HepG2 (cell line): ENCODE measurements around the gene NFIC. TPM values are rescaled to one million over a fixed set of nuclear protein-coding genes. Genes with fewer than 3 reads are reported as not detected.

Source experiments
- AFF4 ChIP-seq: sonication (generic); formaldehyde crosslinking; IDR thresholded peaks from 2 replicates; pipeline ENCODE4 v1.4.0; 2020; ENCODE audit warnings: missing genetic modification reagents
- BATF2 ChIP-seq: sonication (generic); formaldehyde crosslinking; IDR thresholded peaks from 2 replicates; pipeline ENCODE4 v1.8.0; 2022; ENCODE audit warnings: mild to moderate bottlenecking, missing genetic modification reagents, moderate library complexity
- BORCS8-MEF2B ChIP-seq: sonication (generic); formaldehyde crosslinking; IDR thresholded peaks from 2 replicates; pipeline ENCODE4 v1.8.0; 2022; ENCODE audit warnings: mild to moderate bottlenecking, missing genetic modification reagents
- CBFB ChIP-seq: sonication (generic); formaldehyde crosslinking; IDR thresholded peaks from 2 replicates; pipeline ENCODE4 v1.4.0; 2020; ENCODE audit warnings: missing genetic modification reagents
- DNMT1 ChIP-seq: sonication (generic); formaldehyde crosslinking; IDR thresholded peaks from 2 replicates; pipeline ENCODE4 v1.5.1; 2020; ENCODE audit warnings: mild to moderate bottlenecking, missing genetic modification reagents
- ELK4 ChIP-seq: sonication (generic); formaldehyde crosslinking; IDR thresholded peaks from 2 replicates; pipeline ENCODE4 v1.9.0; 2021; ENCODE audit warnings: missing genetic modification reagents, borderline replicate concordance
- GABPA ChIP-seq, 2 experiments: IDR thresholded peaks; 2 replicates each; pipeline ENCODE4 v1.6.1; 2011 to 2016; ENCODE audit warnings: low read depth in 2 of 2, low read length in 1 of 2, missing biosample characterization in 1 of 2, missing genetic modification characterization in 1 of 2
- HOMEZ ChIP-seq: IDR thresholded peaks from 2 replicates; pipeline ENCODE4 v1.6.1; 2016; ENCODE audit warnings: low read depth
- KLF12 ChIP-seq: sonication (generic); formaldehyde crosslinking; IDR thresholded peaks from 2 replicates; pipeline ENCODE4 v1.4.0; 2020; ENCODE audit warnings: missing genetic modification reagents, borderline replicate concordance
- MED1 ChIP-seq: sonication (generic); formaldehyde crosslinking; IDR thresholded peaks from 2 replicates; pipeline ENCODE4 v1.4.0; 2020; ENCODE audit warnings: missing genetic modification reagents
- MXD4 ChIP-seq: IDR thresholded peaks from 2 replicates; pipeline ENCODE4 v1.6.1; 2016; ENCODE audit warnings: mild to moderate bottlenecking, missing biosample characterization, missing genetic modification reagents
- NFKBIZ ChIP-seq: IDR thresholded peaks from 2 replicates; pipeline ENCODE4 v1.6.1; 2018; ENCODE audit warnings: missing genetic modification reagents, missing compliant biosample characterization
- NPAS2 ChIP-seq: sonication (generic); formaldehyde crosslinking; IDR thresholded peaks from 2 replicates; pipeline ENCODE4 v1.8.0; 2022; ENCODE audit warnings: mild to moderate bottlenecking, missing genetic modification reagents, borderline replicate concordance
- NR2C2 ChIP-seq: sonication (generic); formaldehyde crosslinking; IDR thresholded peaks from 2 replicates; pipeline ENCODE4 v1.4.0; 2020; ENCODE audit warnings: missing genetic modification reagents, mild to moderate bottlenecking, moderate library complexity, borderline replicate concordance
- RBAK ChIP-seq: sonication (generic); formaldehyde crosslinking; IDR thresholded peaks from 2 replicates; pipeline ENCODE4 v1.5.1; 2020; ENCODE audit warnings: mild to moderate bottlenecking, missing genetic modification reagents
- SIN3B ChIP-seq: fragments of 150-350 bp; IDR thresholded peaks from 2 replicates; pipeline ENCODE4 v1.6.1; 2014; ENCODE audit warnings: low read length
- XRCC5 ChIP-seq: fragments of 200-400 bp; formaldehyde crosslinking; optimal IDR thresholded peaks from 2 replicates; pipeline ENCODE3; 2017; ENCODE audit warnings: mild to moderate bottlenecking, low read length
- ZBTB38 ChIP-seq: sonication (generic); formaldehyde crosslinking; IDR thresholded peaks from 2 replicates; pipeline ENCODE4 v1.5.1; 2020; ENCODE audit warnings: mild to moderate bottlenecking, missing genetic modification reagents
- ZMYM2 ChIP-seq: sonication (generic); formaldehyde crosslinking; IDR thresholded peaks from 2 replicates; pipeline ENCODE4 v1.8.0; 2022; ENCODE audit warnings: mild to moderate bottlenecking, missing genetic modification reagents
- ZNF326 ChIP-seq: sonication (generic); formaldehyde crosslinking; IDR thresholded peaks from 2 replicates; pipeline ENCODE4 v1.4.0; 2020; ENCODE audit warnings: missing genetic modification reagents, borderline replicate concordance
- ZNF33B ChIP-seq: sonication (generic); formaldehyde crosslinking; IDR thresholded peaks from 2 replicates; pipeline ENCODE4 v1.5.1; 2020; ENCODE audit warnings: mild to moderate bottlenecking, missing genetic modification reagents
- ZNF432 ChIP-seq: sonication (generic); formaldehyde crosslinking; IDR thresholded peaks from 2 replicates; pipeline ENCODE4 v1.5.0; 2020; ENCODE audit warnings: missing genetic modification reagents, mild to moderate bottlenecking, borderline replicate concordance
- ZNF547 ChIP-seq: sonication (generic); formaldehyde crosslinking; IDR thresholded peaks from 2 replicates; pipeline ENCODE4 v1.5.1; 2020; ENCODE audit warnings: mild to moderate bottlenecking, missing genetic modification reagents
- polyA plus RNA-seq, 8 experiments: library from polyadenylated mRNA; depleted of rRNA in 3 of 8; stranded (reverse) in 7 of 8; unstranded in 1 of 8; fragments of >200 nt; fragmentation: Illumina TruSeq in 4 of 8; extraction: Trizol in 4 of 8; gene quantifications; 2 replicates each; pipeline versions ENCODE4 v1.2.1 to v1.2.3, GENCODE V29; 2011 to 2016; ENCODE audit warnings: low read depth in 4 of 8, missing spikeins in 1 of 8, mixed read lengths in 1 of 8; ENCODE audit not compliant: insufficient read depth in 1 of 8
- total RNA-seq, 5 experiments: library from RNA; depleted of rRNA; stranded (reverse); fragments of >200 nt; fragmentation: Illumina TruSeq; extraction: Trizol; gene quantifications; 2 replicates each; pipeline ENCODE4 v1.2.3, GENCODE V29; 2016; ENCODE audit warnings: low read depth in 1 of 5

NFIC gene
- total and polyA plus RNA-seq, 2 of the 13 experiments (the other 11 are each of a cell fraction or from before 2014, with no cell fraction given) = 1.3 to 2.5 TPM

GRCh38 chr19:3397266-3398022, 31.1 kb downstream of the NFIC start (continued):
- TF ChIP-seq AFF4 = 0 out of 2 replicates have a peak, but pooled peaks have one; percentile 51
- TF ChIP-seq MXD4 = 0 out of 2 replicates have a peak, but pooled peaks have one; percentile 26
- TF ChIP-seq MED1 (CRISPR knock-in tag) = peak; percentile 90
- TF ChIP-seq XRCC5 = no peak
- no peak for TF ChIP-seq ZNF326 (CRISPR knock-in tag)
- no peak for TF ChIP-seq ELK4
- no peak for TF ChIP-seq NPAS2 (CRISPR knock-in tag)
- TF ChIP-seq BATF2 = no peak; the same call in 1 of the 2 replicates
- TF ChIP-seq HOMEZ (CRISPR knock-in tag) = peak; percentile 55; the same call in 1 of the 2 replicates
- TF ChIP-seq NR2C2 = peak; percentile 41; the same call in 1 of the 2 replicates
- peak; percentile 77; the same call in 1 of the 2 replicates for TF ChIP-seq NFKBIZ (CRISPR knock-in tag)
- no peak; the same call in 1 of the 2 replicates for TF ChIP-seq KLF12 (CRISPR knock-in tag)
- TF ChIP-seq ZNF547 = 0 out of 2 replicates have a peak, but pooled peaks have one; percentile 14
- no peak; the same call in 1 of the 2 replicates for TF ChIP-seq CBFB
- TF ChIP-seq SIN3B = no peak
- TF ChIP-seq BORCS8-MEF2B = no peak
- no peak for TF ChIP-seq RBAK
- peak; percentile 68 for TF ChIP-seq ZMYM2 (CRISPR knock-in tag)
- peak; percentile 54; the same call in 1 of the 2 replicates for TF ChIP-seq ZBTB38 (CRISPR knock-in tag)
- no peak for TF ChIP-seq ZNF432 (CRISPR knock-in tag)
- TF ChIP-seq GABPA (IDR thresholded peaks at IDR 0.05; ENCODE audit: low read depth, low read length) = no peak
- TF ChIP-seq GABPA (CRISPR knock-in tag; IDR thresholded peaks at IDR 0.05; ENCODE audit: low read depth) = no peak
- TF ChIP-seq ZNF33B (CRISPR knock-in tag) = no peak
- no peak for TF ChIP-seq DNMT1 (CRISPR knock-in tag)
